ENCODE results near the gene NAA16.
"Not testable (repeated sequence)": the region's sequence is repeated elsewhere in the genome, so short reads cannot be mapped to it uniquely, and the experiment has no call there.

- not testable (repeated sequence) for TF ChIP-seq POLR2AphosphoS5, POLR2A (IDR thresholded peaks at IDR 0.05)
Observed at GRCh38 chr13:41356385-41356648, 45.2 kb downstream of the NAA16 start.

Data from suprapubic skin (tissue), 4 donors.